OCI-LY1 (cell line): Measurements from ENCODE around the gene HOXA4.

Experiments
- EZH2 ChIP-seq: fragments of 200-600 bp; sonication (generic), shearing (Covaris generic); IDR thresholded peaks from 2 replicates; pipeline ENCODE4 v1.8.0; 2017; ENCODE audit warnings: borderline replicate concordance, mixed run types, mild to moderate bottlenecking, antibody characterized with exemption, low read length, moderate library complexity, mixed read lengths
- TF ChIP-seq, protein P1 (sequence below): fragments of 200-600 bp; sonication (generic), shearing (Covaris generic); IDR thresholded peaks from 2 replicates; pipeline ENCODE4 v1.5.1; 2017; ENCODE audit warnings: mild to moderate bottlenecking, antibody characterized with exemption, low read length, moderate library complexity, mixed read lengths

DNA sequence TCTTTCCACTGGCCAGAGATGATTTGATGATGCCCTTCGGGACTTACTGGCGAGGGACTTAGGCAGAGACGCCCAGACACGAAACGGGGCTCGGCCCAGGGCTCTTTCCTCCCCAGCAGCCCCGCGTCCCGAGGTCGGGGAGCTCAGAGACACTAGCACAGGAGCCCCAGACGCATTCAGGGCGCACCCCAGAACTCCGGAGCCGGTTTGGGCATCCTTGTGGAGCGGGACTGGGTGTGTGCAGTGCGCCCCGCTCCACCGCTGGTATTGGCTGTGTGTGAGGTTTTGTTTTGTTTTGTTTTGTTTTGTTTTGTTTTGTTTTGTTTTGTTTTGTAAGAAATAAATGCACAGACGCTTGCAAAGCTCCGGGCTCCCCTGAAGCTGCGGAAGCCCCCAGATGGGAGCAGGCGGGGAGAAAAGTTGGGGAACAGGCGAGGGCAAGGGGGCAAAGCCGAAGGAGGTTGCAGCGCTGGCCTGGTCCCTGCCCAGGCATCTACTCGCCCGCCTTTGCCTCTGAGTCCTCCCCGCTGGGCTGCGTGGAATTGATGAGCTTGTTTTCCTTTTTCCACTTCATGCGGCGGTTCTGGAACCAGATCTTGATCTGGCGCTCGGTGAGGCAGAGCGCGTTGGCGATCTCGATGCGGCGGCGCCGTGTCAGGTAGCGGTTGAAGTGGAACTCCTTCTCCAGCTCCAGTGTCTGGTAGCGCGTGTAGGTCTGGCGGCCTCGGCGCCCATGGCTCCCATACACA is 14.8 kb upstream of the HOXA4 start:
- TF ChIP-seq, protein P1, sequence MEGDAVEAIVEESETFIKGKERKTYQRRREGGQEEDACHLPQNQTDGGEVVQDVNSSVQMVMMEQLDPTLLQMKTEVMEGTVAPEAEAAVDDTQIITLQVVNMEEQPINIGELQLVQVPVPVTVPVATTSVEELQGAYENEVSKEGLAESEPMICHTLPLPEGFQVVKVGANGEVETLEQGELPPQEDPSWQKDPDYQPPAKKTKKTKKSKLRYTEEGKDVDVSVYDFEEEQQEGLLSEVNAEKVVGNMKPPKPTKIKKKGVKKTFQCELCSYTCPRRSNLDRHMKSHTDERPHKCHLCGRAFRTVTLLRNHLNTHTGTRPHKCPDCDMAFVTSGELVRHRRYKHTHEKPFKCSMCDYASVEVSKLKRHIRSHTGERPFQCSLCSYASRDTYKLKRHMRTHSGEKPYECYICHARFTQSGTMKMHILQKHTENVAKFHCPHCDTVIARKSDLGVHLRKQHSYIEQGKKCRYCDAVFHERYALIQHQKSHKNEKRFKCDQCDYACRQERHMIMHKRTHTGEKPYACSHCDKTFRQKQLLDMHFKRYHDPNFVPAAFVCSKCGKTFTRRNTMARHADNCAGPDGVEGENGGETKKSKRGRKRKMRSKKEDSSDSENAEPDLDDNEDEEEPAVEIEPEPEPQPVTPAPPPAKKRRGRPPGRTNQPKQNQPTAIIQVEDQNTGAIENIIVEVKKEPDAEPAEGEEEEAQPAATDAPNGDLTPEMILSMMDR, result no peak
- TF ChIP-seq EZH2, result no peak
